Measurements from ENCODE around the gene PLA2G2F. TPM values are rescaled to one million over a fixed set of nuclear protein-coding genes. Genes with fewer than 3 reads are reported as not detected.

Gene PLA2G2F
- total and polyA plus RNA-seq, 2 of the 13 experiments (the other 11 are each of a cell fraction or from before 2014, with no cell fraction given), result not detected

- TF ChIP-seq, protein P1, sequence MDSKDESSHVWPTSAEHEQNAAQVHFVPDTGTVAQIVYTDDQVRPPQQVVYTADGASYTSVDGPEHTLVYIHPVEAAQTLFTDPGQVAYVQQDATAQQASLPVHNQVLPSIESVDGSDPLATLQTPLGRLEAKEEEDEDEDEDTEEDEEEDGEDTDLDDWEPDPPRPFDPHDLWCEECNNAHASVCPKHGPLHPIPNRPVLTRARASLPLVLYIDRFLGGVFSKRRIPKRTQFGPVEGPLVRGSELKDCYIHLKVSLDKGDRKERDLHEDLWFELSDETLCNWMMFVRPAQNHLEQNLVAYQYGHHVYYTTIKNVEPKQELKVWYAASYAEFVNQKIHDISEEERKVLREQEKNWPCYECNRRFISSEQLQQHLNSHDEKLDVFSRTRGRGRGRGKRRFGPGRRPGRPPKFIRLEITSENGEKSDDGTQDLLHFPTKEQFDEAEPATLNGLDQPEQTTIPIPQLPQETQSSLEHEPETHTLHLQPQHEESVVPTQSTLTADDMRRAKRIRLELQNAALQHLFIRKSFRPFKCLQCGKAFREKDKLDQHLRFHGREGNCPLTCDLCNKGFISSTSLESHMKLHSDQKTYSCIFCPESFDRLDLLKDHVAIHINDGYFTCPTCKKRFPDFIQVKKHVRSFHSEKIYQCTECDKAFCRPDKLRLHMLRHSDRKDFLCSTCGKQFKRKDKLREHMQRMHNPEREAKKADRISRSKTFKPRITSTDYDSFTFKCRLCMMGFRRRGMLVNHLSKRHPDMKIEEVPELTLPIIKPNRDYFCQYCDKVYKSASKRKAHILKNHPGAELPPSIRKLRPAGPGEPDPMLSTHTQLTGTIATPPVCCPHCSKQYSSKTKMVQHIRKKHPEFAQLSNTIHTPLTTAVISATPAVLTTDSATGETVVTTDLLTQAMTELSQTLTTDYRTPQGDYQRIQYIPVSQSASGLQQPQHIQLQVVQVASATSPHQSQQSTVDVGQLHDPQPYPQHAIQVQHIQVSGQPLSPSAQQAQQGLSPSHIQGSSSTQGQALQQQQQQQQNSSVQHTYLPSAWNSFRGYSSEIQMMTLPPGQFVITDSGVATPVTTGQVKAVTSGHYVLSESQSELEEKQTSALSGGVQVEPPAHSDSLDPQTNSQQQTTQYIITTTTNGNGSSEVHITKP (CRISPR knock-in tag; IDR thresholded peaks at IDR 0.05; ENCODE audit: low read depth), result no peak
- no peak for TF ChIP-seq CCAR2 (optimal IDR thresholded peaks at IDR 0.05; ENCODE audit: low read depth, low read length)
- TF ChIP-seq GZF1 (CRISPR knock-in tag; IDR thresholded peaks at IDR 0.05), result no peak
- TF ChIP-seq, protein P2, sequence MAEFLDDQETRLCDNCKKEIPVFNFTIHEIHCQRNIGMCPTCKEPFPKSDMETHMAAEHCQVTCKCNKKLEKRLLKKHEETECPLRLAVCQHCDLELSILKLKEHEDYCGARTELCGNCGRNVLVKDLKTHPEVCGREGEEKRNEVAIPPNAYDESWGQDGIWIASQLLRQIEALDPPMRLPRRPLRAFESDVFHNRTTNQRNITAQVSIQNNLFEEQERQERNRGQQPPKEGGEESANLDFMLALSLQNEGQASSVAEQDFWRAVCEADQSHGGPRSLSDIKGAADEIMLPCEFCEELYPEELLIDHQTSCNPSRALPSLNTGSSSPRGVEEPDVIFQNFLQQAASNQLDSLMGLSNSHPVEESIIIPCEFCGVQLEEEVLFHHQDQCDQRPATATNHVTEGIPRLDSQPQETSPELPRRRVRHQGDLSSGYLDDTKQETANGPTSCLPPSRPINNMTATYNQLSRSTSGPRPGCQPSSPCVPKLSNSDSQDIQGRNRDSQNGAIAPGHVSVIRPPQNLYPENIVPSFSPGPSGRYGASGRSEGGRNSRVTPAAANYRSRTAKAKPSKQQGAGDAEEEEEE (CRISPR knock-in tag; IDR thresholded peaks at IDR 0.05; ENCODE audit: borderline replicate concordance), result no peak
These were observed 33.0 kb downstream of the PLA2G2F start (continued) for GRCh38 chr1:20172033-20172590.

DNA sequence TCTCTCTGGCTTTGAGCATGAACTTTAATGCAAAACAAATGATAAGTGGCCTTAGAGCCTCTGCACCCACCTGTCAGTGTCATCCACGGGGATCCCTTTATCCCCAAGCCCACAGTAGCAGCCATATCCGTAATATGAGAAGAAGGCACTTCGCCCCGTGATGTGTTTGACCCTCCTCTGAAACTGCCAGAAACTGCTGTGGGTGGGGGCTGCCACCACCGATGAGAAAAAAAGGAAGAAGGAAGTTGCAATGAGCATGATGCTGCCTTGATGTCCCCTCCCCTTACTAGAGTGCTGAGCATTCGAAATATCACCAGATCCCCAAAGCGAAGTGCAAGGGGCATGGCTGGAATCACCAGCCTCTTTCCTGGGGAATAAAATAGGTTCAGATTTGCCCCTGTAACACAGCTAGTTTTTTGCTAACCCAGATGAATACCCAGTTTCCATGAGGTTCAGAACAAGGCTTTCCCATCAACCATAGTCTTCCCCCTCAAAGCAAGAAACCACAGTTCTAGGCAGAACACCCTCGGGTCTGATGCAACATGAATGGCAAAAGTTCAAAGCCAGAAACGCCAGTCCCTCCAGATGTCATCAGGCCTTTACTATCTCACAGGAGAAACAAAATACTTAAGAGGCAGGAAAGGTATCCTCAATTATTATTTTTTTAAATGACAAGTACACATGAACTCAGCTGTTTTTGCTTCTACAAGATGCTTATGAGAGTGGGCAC is 36.0 kb downstream of the PLA2G2F start:
- no peaks in the 10 kb centered on the region for H3K4me1 ChIP-seq (ENCODE audit: insufficient read depth, low read length)
- H4K20me1 ChIP-seq (ENCODE audit: insufficient read depth, low read length), result no peaks in the 10 kb centered on the region
- no peak for FAIRE-seq
- in situ Hi-C loops (cut with HindIII; ENCODE audit: extremely low pct_ligation_motif_present, low pct_unique_long_range_greater_than_20kb) (no loop called here), intact Hi-C loops (cut with micrococcal nuclease; ENCODE audit: unreplicated experiment) (no loop called here)
- DNase-seq (ENCODE audit: low spot score), result no peak
- no peak overlapping the region for H3K27ac ChIP-seq (ENCODE audit: extremely low read length, insufficient read depth, low read length)
- no peak for ATAC-seq
- H3K27me3 ChIP-seq (ENCODE audit: control insufficient read depth in 1 of 2, insufficient read depth in 2 of 2, low read length in 2 of 2), result peaks cover 2 to 15% of the 10 kb centered on the region in 2 experiments; a peak in 3 of 5 replicates
- BruUV-seq (replicated peaks), result no TSS peak
- no peaks in the 10 kb centered on the region; a peak in 1 of 5 replicates for H3K36me3 ChIP-seq (replicated peaks in 1 of 2; ENCODE audit: control insufficient read depth in 1 of 2, insufficient read depth in 2 of 2, low read length in 2 of 2)
- CTCF ChIA-PET (ENCODE audit: low intra/inter-chr PET ratio, low total read pairs), result no interaction called here
- POLR2A ChIA-PET, result no interaction called here
- no peak overlapping the region for H2AFZ ChIP-seq (ENCODE audit: low read length)
- H3K79me2 ChIP-seq (ENCODE audit: insufficient read depth, low read length), result no peaks in the 10 kb centered on the region
- WGBS (ENCODE audit: low lambda C conversion rate), result 21% methylated on average over 9 of the region's 9 CpGs
- H3K4me2 ChIP-seq (ENCODE audit: low read depth, low read length), result no peak overlapping the region
- H3K9ac ChIP-seq (ENCODE audit: insufficient read depth, low read depth, low read length), result no peak overlapping the region
- H3K4me3 ChIP-seq (replicated peaks in 1 of 3; ENCODE audit: insufficient read depth in 1 of 3, low read depth in 2 of 3, low read length in 3 of 3), result no peak overlapping the region
- H3K9me3 ChIP-seq (ENCODE audit: low read length), result no peaks in the 10 kb centered on the region
- TF ChIP-seq KMT2B (CRISPR knock-in tag; IDR thresholded peaks at IDR 0.05) (no peak), TEF (CRISPR knock-in tag; IDR thresholded peaks at IDR 0.05) (no peak)
